IMR-90 (cell line): Measurements from ENCODE around the gene EVA1A. TPM values are rescaled to one million over a fixed set of nuclear protein-coding genes. Genes with fewer than 3 reads are reported as not detected.

Experiments used
- ATAC-seq: fragments of 200-7000 bp; cut with Tn5 transposase; 2 replicates; pipeline ENCODE4 v1.9.1; 2020; ENCODE audit warnings: low read depth, mild to moderate bottlenecking, moderate library complexity
- BruUV-seq: library from RNA; stranded (reverse); fragments of 400-500 nt; replicated peaks from 2 replicates; lab custom pipeline; 2021; lab: Mats Ljungman, UMichigan
- CTCF ChIA-PET: fragments of 300-600 bp; formaldehyde crosslinking; extraction: SDS; loops from one replicate; lab custom pipeline; 2021; ENCODE audit warnings: antibody characterized with exemption; lab: Yijun Ruan, JAX
- POLR2A ChIA-PET: fragments of 300-600 bp; sonication (Branson Sonifier 250); formaldehyde crosslinking; loops from one replicate; lab custom pipeline; 2022; ENCODE audit warnings: antibody characterized with exemption; ENCODE audit not compliant: unreplicated experiment; lab: Charles Lee
- DNase-seq: peaks from one replicate; pipeline ENCODE4 v3.0.0; 2013
- H2AFZ ChIP-seq: replicated peaks from 2 replicates; pipeline ENCODE3; 2013; ENCODE audit warnings: low read length, mild to moderate bottlenecking; ENCODE audit not compliant: poor library complexity
- H2AK5ac ChIP-seq: 2 replicates; pipeline ENCODE4 v1.6.1; 2013; ENCODE audit warnings: low read depth, low read length, inconsistent platforms
- H2AK9ac ChIP-seq: replicated peaks from 2 replicates; pipeline ENCODE3; 2013; ENCODE audit warnings: mild to moderate bottlenecking, low read depth, low read length, moderate library complexity; ENCODE audit not compliant: poor library complexity
- H2BK120ac ChIP-seq: 2 replicates; pipeline ENCODE4 v1.6.1; 2013; ENCODE audit warnings: low read depth, low read length, inconsistent platforms
- H2BK15ac ChIP-seq: 3 replicates; pipeline ENCODE4 v1.6.1; 2013; ENCODE audit warnings: low read depth, low read length, inconsistent platforms
- H2BK20ac ChIP-seq: 2 replicates; pipeline ENCODE4 v1.6.1; 2013; ENCODE audit warnings: low read depth, mild to moderate bottlenecking, inconsistent platforms, low read length, moderate library complexity
- H2BK5ac ChIP-seq: 2 replicates; pipeline ENCODE4 v1.6.1; 2013; ENCODE audit warnings: mild to moderate bottlenecking, low read depth, low read length, inconsistent platforms; ENCODE audit not compliant: poor library complexity, severe bottlenecking
- H3K14ac ChIP-seq: replicated peaks from 2 replicates; pipeline ENCODE4 v1.6.1; 2013; ENCODE audit warnings: low read depth, low read length, inconsistent platforms
- H3K18ac ChIP-seq: 2 replicates; pipeline ENCODE4 v1.6.1; 2013; ENCODE audit warnings: low read depth, low read length, control low read depth
- H3K23ac ChIP-seq: 2 replicates; pipeline ENCODE4 v1.6.1; 2013; ENCODE audit warnings: low read depth, low read length, inconsistent platforms
- H3K27ac ChIP-seq: 2 replicates; pipeline ENCODE4 v1.5.1; 2013; ENCODE audit warnings: mild to moderate bottlenecking, control low read depth, low read length; ENCODE audit not compliant: insufficient read depth
- H3K27me3 ChIP-seq: 2 replicates; pipeline ENCODE4 v1.6.1; 2013; ENCODE audit warnings: low read length; ENCODE audit not compliant: control insufficient read depth, insufficient read depth
- H3K36me3 ChIP-seq: 2 replicates; pipeline ENCODE4 v1.6.1; 2013; ENCODE audit warnings: low read length, mixed read lengths; ENCODE audit not compliant: control insufficient read depth, insufficient read depth
- H3K4ac ChIP-seq: 2 replicates; pipeline ENCODE4 v1.6.1; 2013; ENCODE audit warnings: low read depth, low read length, inconsistent platforms
- H3K4me1 ChIP-seq: 2 replicates; pipeline ENCODE4 v1.6.1; 2013; ENCODE audit warnings: low read length, mixed read lengths; ENCODE audit not compliant: control insufficient read depth, insufficient read depth
- H3K4me2 ChIP-seq: 2 replicates; pipeline ENCODE4 v1.6.1; 2013; ENCODE audit warnings: low read depth, mild to moderate bottlenecking, control low read depth, low read length, moderate library complexity
- H3K4me3 ChIP-seq: 2 replicates; pipeline ENCODE4 v1.5.1; 2013; ENCODE audit warnings: low read depth, mild to moderate bottlenecking, control low read depth, low read length, moderate library complexity; ENCODE audit not compliant: insufficient read depth
- H3K56ac ChIP-seq: 2 replicates; pipeline ENCODE4 v1.6.1; 2013; ENCODE audit warnings: low read length, inconsistent platforms; ENCODE audit not compliant: insufficient read depth; ENCODE audit errors: extremely low read depth
- H3K79me1 ChIP-seq, 2 experiments: 2 replicates each; pipeline ENCODE4 v1.6.1; 2013; ENCODE audit warnings: low read length in 2 of 2, inconsistent platforms in 1 of 2, low read depth in 1 of 2
- H3K9ac ChIP-seq: 2 replicates; pipeline ENCODE4 v1.6.1; 2013; ENCODE audit warnings: low read depth, low read length, control low read depth
- H3K9me1 ChIP-seq: 2 replicates; pipeline ENCODE4 v1.6.1; 2013; ENCODE audit warnings: low read length, inconsistent platforms; ENCODE audit not compliant: insufficient read depth
- H3K9me3 ChIP-seq: 2 replicates; pipeline ENCODE4 v1.6.1; 2013; ENCODE audit warnings: low read length; ENCODE audit not compliant: control insufficient read depth, insufficient read depth
- H4K20me1 ChIP-seq: 2 replicates; pipeline ENCODE4 v1.6.1; 2013; ENCODE audit warnings: low read length, inconsistent platforms; ENCODE audit not compliant: insufficient read depth
- H4K5ac ChIP-seq: 2 replicates; pipeline ENCODE4 v1.6.1; 2013; ENCODE audit warnings: mild to moderate bottlenecking, low read depth, low read length, control low read depth
- H4K8ac ChIP-seq, 2 experiments: 2 replicates each; pipeline ENCODE4 v1.6.1; 2013; ENCODE audit warnings: low read depth in 2 of 2, low read length in 2 of 2, control low read depth in 1 of 2, inconsistent platforms in 1 of 2
- H4K91ac ChIP-seq: 2 replicates; pipeline ENCODE4 v1.6.1; 2013; ENCODE audit warnings: low read depth, low read length, inconsistent platforms; ENCODE audit not compliant: insufficient read depth
- MAFK ChIP-seq: IDR thresholded peaks from 2 replicates; pipeline ENCODE4 v1.6.1; 2012; ENCODE audit warnings: low read depth, low read length, improper control_type of control experiment
- USF2 ChIP-seq: fragments of 150-350 bp; IDR thresholded peaks from 2 replicates; pipeline ENCODE4 v1.6.1; 2017; ENCODE audit warnings: mild to moderate bottlenecking, antibody characterized with exemption, low read length, low read depth
- WGBS, 2 experiments: methylation state at CpG; one replicate each; pipeline versions ENCODE4 v1.1.5 to v1.1.7; 2013; ENCODE audit warnings: missing lambda C conversion rate in 2 of 2; ENCODE audit not compliant: insufficient read length in 1 of 2; ENCODE audit errors: extremely low coverage in 2 of 2; 5-methylcytosine and 5-hydroxymethylcytosine counted together
- dilution Hi-C: fragments of 300-500 bp; cut with HindIII; formaldehyde crosslinking; loops from one replicate; pipeline ENCODE4 v1.14.3; 2018; ENCODE audit warnings: low sequenced_read_pairs; ENCODE audit not compliant: unreplicated experiment
- in situ Hi-C: fragments of 300-500 bp; cut with MboI; formaldehyde crosslinking; loops from 3 replicates; pipeline ENCODE4 v1.14.3; 2019; ENCODE audit warnings: low sequenced_read_pairs, inconsistent platforms, mixed read lengths
- intact Hi-C: fragments of 100-400 bp; cut with micrococcal nuclease; formaldehyde crosslinking; loops from 2 replicates; pipeline ENCODE4 v1.10.0; 2022
- microRNA-seq, 2 experiments: library from miRNA; stranded (forward) in 1 of 2; unstranded in 1 of 2; fragments of 10-50 nt in 1 of 2; fragments of <30 nt in 1 of 2; gene quantifications in 1 of 2; microRNA quantifications in 1 of 2; one replicate each; pipeline versions ENCODE3 to v1.1.0; 2013 to 2020; ENCODE audit not compliant: insufficient read depth in 1 of 2, insufficient read length in 1 of 2, unreplicated experiment in 1 of 2
- polyA plus RNA-seq, 3 experiments: library from polyadenylated mRNA; depleted of rRNA; stranded (reverse); fragments of >200 nt; gene quantifications; 2 replicates each; pipeline ENCODE4 v1.2.3, GENCODE V29; 2012; ENCODE audit warnings: low replicate concordance in 1 of 3
- small RNA-seq, 5 experiments: library from RNA; depleted of rRNA; stranded (forward); fragments of <200 nt; gene quantifications; one replicate each; pipeline ENCODE3, GENCODE V24; 2012
- total RNA-seq: library from RNA; depleted of rRNA; stranded (reverse); fragments of >200 nt; gene quantifications from 2 replicates; pipeline ENCODE4 v1.2.3, GENCODE V29; 2012; rRNA removed

EVA1A gene
- total and polyA plus RNA-seq, 2 of the 4 experiments (the other 2 are of a cell fraction) = 54.5 to 93.7 TPM

DNA sequence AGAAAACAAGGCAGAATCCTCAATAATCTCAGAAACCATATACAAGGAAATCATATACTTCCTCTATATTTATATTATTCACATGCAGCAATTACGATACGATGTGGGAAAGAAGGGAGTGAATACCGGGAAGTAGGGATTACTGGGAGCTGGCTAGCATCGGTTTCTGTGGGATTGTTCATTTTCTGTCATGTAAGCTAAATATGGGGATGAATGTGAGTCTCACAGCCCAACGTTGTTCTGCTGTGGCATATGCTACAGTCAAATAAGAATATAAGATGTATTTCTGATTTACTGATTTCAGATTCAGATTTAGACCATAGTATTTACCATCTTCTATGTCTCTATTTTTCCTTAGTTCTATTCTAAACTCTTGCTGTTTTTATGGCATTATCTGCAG is 113.6 kb downstream of the EVA1A start:
- no peak for DNase-seq
- dilution Hi-C loops (no loop called here), in situ Hi-C loops (no loop called here), intact Hi-C loops (no loop called here)
- Histone ChIP-seq H3K4ac (no peak overlapping the region), H2AK9ac (no peak overlapping the region), H3K14ac (no peak overlapping the region), H3K4me1 (no peaks in the 10 kb centered on the region), H4K20me1 (no peaks in the 10 kb centered on the region), H3K27ac (no peak overlapping the region), H3K27me3 (no peaks in the 10 kb centered on the region), H3K56ac (no peak overlapping the region), H2BK15ac (no peak overlapping the region), H3K36me3 (no peaks in the 10 kb centered on the region), H3K4me2 (no peak overlapping the region), H4K8ac (no peak overlapping the region), H4K5ac (no peak overlapping the region), H3K9me1 (no peaks in the 10 kb centered on the region), H4K91ac (no peak overlapping the region), H2AK5ac (no peak overlapping the region), H3K4me3 (no peak overlapping the region), H2BK5ac (no peak overlapping the region), H3K9me3 (no peaks in the 10 kb centered on the region), H3K18ac (no peak overlapping the region), H3K9ac (no peak overlapping the region), H2AFZ (no peak overlapping the region), H2BK20ac (no peak overlapping the region), H2BK120ac (no peak overlapping the region), H3K79me1 (no peaks in the 10 kb centered on the region), H3K23ac (no peak overlapping the region)
- TF ChIP-seq MAFK = peak; percentile 47
- no peak for TF ChIP-seq USF2
- POLR2A ChIA-PET = no interaction called here
- CTCF ChIA-PET = interaction anchor here (1.2 kb wide), 1 partner anchor 19 kb away, joined by 5 read pairs; no protein-coding TSS in a partner anchor
- no CpG with 5 or more reads among the region's 5 CpGs for WGBS, 2 experiments
- ATAC-seq = no peak
- BruUV-seq = no TSS peak

Small RNA genes lying within 50 kb of the gene (microRNA-seq; reads per million reads assigned to microRNA genes)
- gene RF01233 (ENCODE audit: insufficient read depth, insufficient read length) = not detected

Small RNA genes lying within 50 kb of the gene (small RNA-seq; reads per million reads assigned to genes)
- gene RF01233 = 0 reads per million in 5 experiments

Other genes starting within 250 kb of the EVA1A start
- 28.5 and 48.0 TPM in 2 replicates for gene MRPL19, start 85.8 kb upstream of the EVA1A start, total RNA-seq
- 23.4 and 24.8 TPM in 2 replicates for gene MRPL19, start 85.8 kb upstream of the EVA1A start, polyA plus RNA-seq (2012; rRNA removed)
- gene GCFC2, start 150.0 kb upstream of the EVA1A start, total RNA-seq = 10.0 and 13.9 TPM in 2 replicates
- 6.4 and 6.7 TPM in 2 replicates for gene GCFC2, start 150.0 kb upstream of the EVA1A start, polyA plus RNA-seq (2012; rRNA removed)